B cell (primary cell): ENCODE data around the gene KLF11. TPM values are rescaled to one million over a fixed set of nuclear protein-coding genes. Genes with fewer than 3 reads are reported as not detected.

ENCODE experiments used
- ATAC-seq: fragments of 200-7000 bp; cut with Tn5 transposase; one replicate; pipeline ENCODE4 v1.10.0; 2021; ENCODE audit warnings: low read depth, mild to moderate bottlenecking, moderate number of reproducible peaks, moderate library complexity
- CTCF ChIA-PET: fragments of 350-600 bp; sonication (Branson Sonifier 250); formaldehyde crosslinking; loops from one replicate; lab custom pipeline; 2021; ENCODE audit warnings: antibody characterized with exemption, inconsistent platforms; lab: Charles Lee
- POLR2A ChIA-PET: fragments of 350-600 bp; sonication (Branson Sonifier 250); formaldehyde crosslinking; loops from one replicate; lab custom pipeline; 2021; ENCODE audit warnings: antibody characterized with exemption; lab: Charles Lee
- DNase-seq: peaks from one replicate; pipeline ENCODE4 v3.0.0; 2013
- H2AFZ ChIP-seq: 2 replicates; pipeline ENCODE4 v1.6.1; 2012; ENCODE audit warnings: mild to moderate bottlenecking, low read depth, low read length; ENCODE audit not compliant: insufficient read depth, poor library complexity, severe bottlenecking
- H3K27ac ChIP-seq, 2 donors: 1 replicate in 1 of 2; 2 replicates in 1 of 2; pipeline ENCODE4 v1.5.1; 2012 to 2013; ENCODE audit warnings: low read length in 2 of 2, mild to moderate bottlenecking in 2 of 2, moderate library complexity in 1 of 2
- H3K27me3 ChIP-seq, 4 experiments: fragments of 200-600 bp in 1 of 4; sonication (generic) in 1 of 4; replicated peaks in 1 of 4; 1 replicate in 2 of 4; 2 replicates in 2 of 4; pipeline versions ENCODE4 v1.6.1 to v1.7.0; 2013 to 2016; ENCODE audit warnings: low read length in 3 of 4, mild to moderate bottlenecking in 2 of 4, mixed read lengths in 1 of 4, moderate library complexity in 1 of 4; ENCODE audit not compliant: insufficient read depth in 4 of 4, control insufficient read depth in 3 of 4; ENCODE audit errors: control extremely low read depth in 1 of 4
- H3K36me3 ChIP-seq, 2 experiments: replicated peaks in 1 of 2; 1 replicate in 1 of 2; 2 replicates in 1 of 2; pipeline versions ENCODE4 v1.6.1 to v1.7.1; 2013; ENCODE audit warnings: low read length in 1 of 2; ENCODE audit not compliant: insufficient read depth in 2 of 2, control insufficient read depth in 1 of 2; ENCODE audit errors: control extremely low read depth in 1 of 2, extremely low read depth in 1 of 2
- H3K4me1 ChIP-seq, 2 donors: fragments of 200-600 bp in 1 of 2; sonication (generic) in 1 of 2; 1 replicate in 1 of 2; 2 replicates in 1 of 2; pipeline versions ENCODE4 v1.5.1 to v1.6.1; 2013 to 2017; ENCODE audit warnings: low read length in 2 of 2; ENCODE audit not compliant: control insufficient read depth in 2 of 2, insufficient read depth in 2 of 2
- H3K4me2 ChIP-seq: replicated peaks from 2 replicates; pipeline ENCODE3; 2012; ENCODE audit warnings: mild to moderate bottlenecking, low read depth, low read length; ENCODE audit not compliant: poor library complexity, severe bottlenecking
- H3K4me3 ChIP-seq, 5 experiments: fragments of 200-600 bp in 1 of 5; sonication (generic) in 1 of 5; 1 replicate in 3 of 5; 2 replicates in 2 of 5; pipeline versions ENCODE4 v1.5.1 to v1.7.0; 2011 to 2016; ENCODE audit warnings: low read length in 4 of 5, mild to moderate bottlenecking in 4 of 5, low read depth in 2 of 5, control low read depth in 1 of 5, moderate library complexity in 1 of 5; ENCODE audit not compliant: insufficient read depth in 1 of 5; ENCODE audit errors: control extremely low read depth in 1 of 5, extremely low read depth in 1 of 5
- H3K79me2 ChIP-seq: fragments of 200-600 bp; sonication (generic); one replicate; pipeline ENCODE4 v1.6.0; 2016; ENCODE audit warnings: low read length; ENCODE audit not compliant: control insufficient read depth, insufficient read depth
- H3K9ac ChIP-seq: fragments of 200-600 bp; sonication (generic); 2 replicates; pipeline ENCODE4 v1.6.1; 2017; ENCODE audit warnings: mild to moderate bottlenecking, low read length, moderate library complexity
- H3K9me3 ChIP-seq, 3 donors: one replicate each; pipeline versions ENCODE4 v1.6.1 to v1.7.1; 2013; ENCODE audit warnings: low read length in 2 of 3; ENCODE audit not compliant: control insufficient read depth in 2 of 3, insufficient read depth in 1 of 3; ENCODE audit errors: control extremely low read depth in 1 of 3
- H4K20me1 ChIP-seq: 2 replicates; pipeline ENCODE4 v1.6.0; 2012; ENCODE audit warnings: mild to moderate bottlenecking, low read length; ENCODE audit not compliant: insufficient read depth, control insufficient read depth, poor library complexity, severe bottlenecking
- H3K27ac Mint-ChIP-seq: one replicate; pipeline ENCODE4 v1.8.0; 2021; ENCODE audit warnings: mixed read lengths
- H3K27me3 Mint-ChIP-seq: one replicate; pipeline ENCODE4 v1.8.0; 2021; ENCODE audit warnings: mixed read lengths
- H3K4me1 Mint-ChIP-seq: one replicate; pipeline ENCODE4 v1.8.0; 2021; ENCODE audit warnings: mixed read lengths
- H3K4me3 Mint-ChIP-seq: one replicate; pipeline ENCODE4 v1.8.0; 2021; ENCODE audit warnings: mixed read lengths
- H3K9me3 Mint-ChIP-seq: one replicate; pipeline ENCODE4 v1.8.0; 2022; ENCODE audit warnings: mixed read lengths; ENCODE audit not compliant: insufficient read depth
- CTCF ChIP-seq: fragments of 200-600 bp; IDR thresholded peaks from one replicate; pipeline ENCODE4 v1.8.0; 2022; ENCODE audit warnings: antibody characterized with exemption, mild to moderate bottlenecking
- EZH2 ChIP-seq: IDR thresholded peaks from 2 replicates; pipeline ENCODE4 v1.6.1; 2012; ENCODE audit warnings: borderline replicate concordance, low read depth, mild to moderate bottlenecking, moderate library complexity, low read length; ENCODE audit not compliant: insufficient read depth, poor library complexity, severe bottlenecking
- WGBS: methylation state at CpG from one replicate; pipeline ENCODE4 v1.1.5; 2013; ENCODE audit warnings: missing lambda C conversion rate; ENCODE audit not compliant: insufficient coverage; 5-methylcytosine and 5-hydroxymethylcytosine counted together
- intact Hi-C: fragments of 100-400 bp; cut with micrococcal nuclease; formaldehyde crosslinking; loops from one replicate; pipeline ENCODE4 v1.10.0; 2022
- polyA minus RNA-seq: library from RNA; depleted of rRNA, polyadenylated mRNA; stranded (reverse); fragments of >200 nt; gene quantifications from 2 replicates; pipeline ENCODE4 v1.2.3, GENCODE V29; 2012
- polyA plus RNA-seq: library from polyadenylated mRNA; depleted of rRNA; stranded (reverse); fragments of >200 nt; gene quantifications from 2 replicates; pipeline ENCODE4 v1.2.3, GENCODE V29; 2012
- total RNA-seq, 2 donors: library from RNA; stranded (reverse); fragments of 120-200 nt in 1 of 2; gene quantifications; 1 replicate in 1 of 2; 2 replicates in 1 of 2; pipeline versions ENCODE4 v1.2.3 to v1.2.4, GENCODE V29; 2013 to 2022

The KLF11 gene
- total RNA-seq (16.2 and 20.8 TPM in 2 replicates), polyA plus RNA-seq (46.6 and 48.4 TPM in 2 replicates), polyA minus RNA-seq (33.5 and 34.1 TPM in 2 replicates)
- total RNA-seq (2013): 6.5 TPM

GRCh38 chr2:10043256-10043905, at the start of gene KLF11:
TSS of gene KLF11 (plus strand) at chr2:10043550. CDS start at chr2:10043717, 167 bp downstream.
- Histone ChIP-seq H3K27me3 (no peaks in the 10 kb centered on the region), H3K9me3 (peaks cover 0 to 20% (median 0%) of the 10 kb centered on the region in 3 donors), H3K4me3 (peak within 1 kb of the TSS; percentile 49 to 84 (median 68)), H3K79me2 (no peaks in the 10 kb centered on the region), H3K4me1 (peaks cover 12 to 20% of the 10 kb centered on the region in 2 donors), H3K4me2 (peak within 1 kb of the TSS; percentile 93), H2AFZ (peak within 1 kb of the TSS; percentile 56), H4K20me1 (peaks cover 9% of the 10 kb centered on the region), H3K36me3 (peaks cover 0 to 22% of the 10 kb centered on the region in 2 experiments), H3K9ac (peak within 1 kb of the TSS; percentile 80), H3K27ac (peak within 1 kb of the TSS; percentile 58 to 84)
- H3K27me3 Mint-ChIP-seq: no peaks in the 10 kb centered on the region
- H3K4me3 Mint-ChIP-seq: peak within 1 kb of the TSS; percentile 89
- POLR2A ChIA-PET: interaction anchor here (0.7 to 2.8 kb wide), 4 partner anchors 14 to 1091 kb away, joined by 3 to 16 read pairs (median 6); partner anchors contain the start of genes TAF1B and YWHAQ
- peak within 1 kb of the TSS; percentile 92 for H3K27ac Mint-ChIP-seq
- CTCF ChIA-PET: interaction anchor here (0.6 to 12.6 kb wide), 5 partner anchors 23 to 405 kb away, joined by 3 to 319 read pairs (median 3); partner anchors contain the start of gene ODC1
- H3K9me3 Mint-ChIP-seq: no peaks in the 10 kb centered on the region
- 2% methylated on average over 101 of the region's 104 CpGs for WGBS
- peaks cover 25% of the 10 kb centered on the region for H3K4me1 Mint-ChIP-seq
- no peak for TF ChIP-seq EZH2
- TF ChIP-seq CTCF: no peak
- ATAC-seq (peak; percentile 77), DNase-seq (peak; percentile 94)
- intact Hi-C loops: loop anchor here (1.0 to 10.0 kb wide), 7 partner anchors 14 to 1209 kb away; partner anchors contain the start of genes ADAM17, GRHL1, IAH1 and KIDINS220

GRCh38 chr2:9994462-9994861, 48.9 kb upstream of the KLF11 start:
- no peaks in the 10 kb centered on the region for H3K27me3 ChIP-seq
- ChIA-PET POLR2A (no interaction called here), CTCF (interaction anchor here (0.6 kb wide), 1 partner anchor 130 kb away, joined by 3 read pairs; no protein-coding TSS in a partner anchor)
- H3K36me3 ChIP-seq: no peaks in the 10 kb centered on the region
- no peaks in the 10 kb centered on the region for H3K4me1 ChIP-seq
- ATAC-seq (no peak), DNase-seq (no peak)
- Mint-ChIP-seq H3K4me1 (no peaks in the 10 kb centered on the region), H3K9me3 (no peaks in the 10 kb centered on the region), H3K4me3 (no peak overlapping the region), H3K27ac (no peak overlapping the region), H3K27me3 (no peaks in the 10 kb centered on the region)
- WGBS: 94% methylated on average over 11 of the region's 11 CpGs
- no peaks in the 10 kb centered on the region for H3K79me2 ChIP-seq
- peaks cover 0 to 3% (median 0%) of the 10 kb centered on the region in 3 donors for H3K9me3 ChIP-seq
- no peak for TF ChIP-seq CTCF
- TF ChIP-seq EZH2: no peak
- H3K4me2 ChIP-seq: no peak overlapping the region
- H3K9ac ChIP-seq: no peak overlapping the region
- H3K27ac ChIP-seq: no peak overlapping the region
- no peak overlapping the region for H3K4me3 ChIP-seq
- H4K20me1 ChIP-seq: no peaks in the 10 kb centered on the region
- intact Hi-C loops: no loop called here
- no peak overlapping the region for H2AFZ ChIP-seq
